Coronary artery (tissue), 2 donors: ENCODE results near the gene CREBZF.
"Not testable (repeated sequence)": the region's sequence is repeated elsewhere in the genome, so short reads cannot be mapped to it uniquely, and the experiment has no call there.

ENCODE experiments used
- DNase-seq: peaks from one replicate; pipeline ENCODE4 v3.0.0-alpha.2; 2017; ENCODE audit warnings: low spot score
- H3K27ac ChIP-seq, 2 donors: fragments of 200-600 bp; sonication (generic); one replicate each; pipeline ENCODE4 v1.5.1; 2016 to 2019
- H3K4me3 ChIP-seq: fragments of 200-600 bp; sonication (generic); 2 replicates; pipeline ENCODE4 v1.5.1; 2016; ENCODE audit warnings: mild to moderate bottlenecking, moderate library complexity
- CTCF ChIP-seq: fragments of 200-600 bp; sonication (generic); IDR thresholded peaks from one replicate; pipeline ENCODE4 v1.5.1; 2019; ENCODE audit warnings: antibody characterized with exemption

Gene CREBZF

GRCh38 chr11:85620256-85620655 lies 44.7 kb downstream of the CREBZF start:
- Histone ChIP-seq H3K27ac (no peak overlapping the region), H3K4me3 (no peak overlapping the region)
- TF ChIP-seq CTCF = no peak
- DNase-seq = no peak

GRCh38 chr11:85619499-85619898 lies 45.4 kb downstream of the CREBZF start:
- no peak for TF ChIP-seq CTCF
- DNase-seq = no peak
- H3K4me3 ChIP-seq = no peak overlapping the region
- no peak overlapping the region for H3K27ac ChIP-seq

- H3K4me3 ChIP-seq, DNase-seq, H3K27ac ChIP-seq: not testable (repeated sequence)
Measured at GRCh38 chr11:85611643-85612042, 53.3 kb downstream of the CREBZF start.
